Epithelial cell of esophagus (primary cell): Measurements from ENCODE around the gene ZNF358.

ENCODE experiments used
- DNase-seq: peaks from one replicate; pipeline ENCODE4 v3.0.0; 2010; ENCODE audit warnings: low read depth
- H3K4me3 ChIP-seq: 2 replicates; pipeline ENCODE4 v1.5.1; 2011; ENCODE audit warnings: mild to moderate bottlenecking, low read length, control low read depth
- TF ChIP-seq, protein P1 (sequence below): IDR thresholded peaks from 2 replicates; pipeline ENCODE4 v1.5.1; 2011; ENCODE audit warnings: low read depth, mild to moderate bottlenecking, low read length, control low read depth, inconsistent platforms; ENCODE audit not compliant: insufficient read depth; ENCODE audit errors: missing control alignments

ZNF358 gene

DNA sequence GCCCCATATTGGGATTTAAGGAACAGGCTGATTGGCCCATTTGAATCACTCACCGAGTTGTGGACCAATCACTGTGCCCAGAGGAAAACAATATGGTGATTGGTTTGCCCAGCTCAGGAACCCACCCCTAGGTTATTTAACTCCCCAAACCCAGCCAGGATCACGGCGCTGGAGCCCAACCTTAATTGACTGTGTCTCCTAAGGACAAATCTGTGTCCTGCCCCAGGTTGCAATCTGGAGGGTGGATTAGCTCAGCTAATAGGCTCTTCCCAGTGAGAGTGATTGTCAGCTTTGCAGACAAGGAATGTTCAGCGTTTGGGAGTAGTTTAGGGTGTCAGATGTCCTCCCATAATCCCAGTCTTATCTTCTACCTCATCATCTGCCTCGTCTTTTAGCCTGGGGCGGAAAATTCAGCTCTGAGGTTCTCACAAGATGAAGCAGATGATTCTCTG, 3.5 kb upstream of the ZNF358 start:
- TF ChIP-seq, protein P1, sequence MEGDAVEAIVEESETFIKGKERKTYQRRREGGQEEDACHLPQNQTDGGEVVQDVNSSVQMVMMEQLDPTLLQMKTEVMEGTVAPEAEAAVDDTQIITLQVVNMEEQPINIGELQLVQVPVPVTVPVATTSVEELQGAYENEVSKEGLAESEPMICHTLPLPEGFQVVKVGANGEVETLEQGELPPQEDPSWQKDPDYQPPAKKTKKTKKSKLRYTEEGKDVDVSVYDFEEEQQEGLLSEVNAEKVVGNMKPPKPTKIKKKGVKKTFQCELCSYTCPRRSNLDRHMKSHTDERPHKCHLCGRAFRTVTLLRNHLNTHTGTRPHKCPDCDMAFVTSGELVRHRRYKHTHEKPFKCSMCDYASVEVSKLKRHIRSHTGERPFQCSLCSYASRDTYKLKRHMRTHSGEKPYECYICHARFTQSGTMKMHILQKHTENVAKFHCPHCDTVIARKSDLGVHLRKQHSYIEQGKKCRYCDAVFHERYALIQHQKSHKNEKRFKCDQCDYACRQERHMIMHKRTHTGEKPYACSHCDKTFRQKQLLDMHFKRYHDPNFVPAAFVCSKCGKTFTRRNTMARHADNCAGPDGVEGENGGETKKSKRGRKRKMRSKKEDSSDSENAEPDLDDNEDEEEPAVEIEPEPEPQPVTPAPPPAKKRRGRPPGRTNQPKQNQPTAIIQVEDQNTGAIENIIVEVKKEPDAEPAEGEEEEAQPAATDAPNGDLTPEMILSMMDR, result no peak
- peak; percentile 36 for DNase-seq
- no peak overlapping the region for H3K4me3 ChIP-seq

DNA sequence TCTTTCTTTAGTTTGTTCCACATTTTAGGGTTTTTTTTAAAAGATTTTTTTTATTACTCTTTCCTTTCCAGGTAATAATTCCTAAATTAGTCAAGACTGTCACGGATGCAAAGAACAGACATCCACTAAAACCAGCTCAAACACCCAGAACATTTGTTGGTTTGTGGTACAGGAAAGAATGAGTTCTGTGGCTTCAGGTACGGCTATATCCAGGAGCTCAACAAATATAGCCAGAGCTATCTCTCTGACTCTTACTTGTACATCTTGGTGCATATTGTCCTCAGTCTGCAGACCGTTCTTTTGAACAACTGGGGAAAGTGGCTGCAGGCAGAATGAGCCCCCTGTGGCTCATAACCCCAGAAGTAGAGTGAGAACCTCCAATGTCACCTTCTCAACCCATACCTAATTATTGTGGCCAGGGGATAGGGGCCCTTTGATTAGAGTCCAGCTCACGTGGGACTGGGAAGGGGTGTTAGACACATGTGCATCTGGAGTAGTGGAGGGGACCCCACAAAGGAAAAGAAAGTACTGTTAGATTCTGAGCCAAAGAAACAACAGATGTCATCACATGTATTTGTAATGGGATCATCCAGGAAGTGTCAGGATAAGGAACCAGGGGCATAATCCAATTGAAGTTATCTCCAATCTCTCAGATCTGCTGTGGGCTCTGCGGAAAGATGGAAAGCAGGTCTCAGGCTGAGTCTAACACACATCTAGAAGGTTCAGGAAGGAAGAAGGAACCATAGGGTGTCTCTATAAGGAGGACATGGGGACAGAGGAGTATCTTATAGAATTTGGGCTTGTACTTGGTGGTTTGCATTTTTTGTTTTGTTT, 1.9 kb upstream of the ZNF358 start:
- TF ChIP-seq, protein P1, result no peak
- H3K4me3 ChIP-seq, result no peak overlapping the region
- DNase-seq, result no peak

DNA sequence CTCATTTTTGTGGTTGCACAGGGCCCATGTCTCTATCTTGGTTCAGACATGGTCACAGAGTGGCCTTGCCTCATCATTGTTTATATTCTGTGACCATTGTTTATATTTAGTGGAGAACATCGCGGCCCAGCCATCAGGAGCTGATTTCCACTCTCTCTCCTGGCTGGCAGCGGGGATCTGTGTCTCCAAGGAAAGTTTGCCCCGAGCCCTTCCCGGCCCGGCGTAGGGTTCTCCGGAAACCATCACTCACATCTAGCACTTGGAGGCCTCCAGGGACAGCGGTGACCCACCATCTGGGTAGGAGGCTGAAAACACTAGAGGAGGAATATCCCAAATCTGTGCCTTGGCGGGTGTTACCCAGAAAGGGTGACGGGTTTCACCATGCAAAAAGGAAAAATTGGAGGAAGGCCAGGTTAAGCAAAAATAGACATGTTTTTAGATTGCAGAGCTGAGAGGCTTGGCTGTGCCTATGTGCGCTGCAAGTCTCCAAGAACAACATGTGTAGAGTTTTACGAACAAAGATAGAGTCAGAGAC, 726 bp upstream of the ZNF358 start:
- no peak for DNase-seq
- peak overlapping the region; percentile 39 for H3K4me3 ChIP-seq
- TF ChIP-seq, protein P1, result no peak

DNA sequence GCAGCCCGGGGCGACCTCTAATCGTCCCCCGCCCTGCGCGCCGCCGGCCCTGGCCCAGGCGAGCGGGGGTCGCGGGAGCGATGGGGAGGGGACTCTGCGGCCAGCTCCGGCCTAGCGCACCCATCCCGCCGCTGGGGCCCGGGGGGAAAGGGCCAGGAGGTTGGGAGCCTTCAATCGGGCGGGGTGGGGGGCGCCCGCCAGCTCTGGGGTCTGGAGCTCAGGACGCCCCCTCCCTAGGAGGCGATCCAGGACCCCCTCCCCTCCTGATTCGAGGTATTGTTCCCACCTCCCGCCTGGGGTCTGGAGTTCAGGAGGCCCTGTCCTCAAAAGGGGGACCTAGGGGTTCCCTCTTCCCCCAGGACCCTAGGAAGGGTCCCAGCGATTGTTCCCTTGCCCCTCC, 430 bp downstream of the ZNF358 start:
- TF ChIP-seq, protein P1, result no peak

DNA sequence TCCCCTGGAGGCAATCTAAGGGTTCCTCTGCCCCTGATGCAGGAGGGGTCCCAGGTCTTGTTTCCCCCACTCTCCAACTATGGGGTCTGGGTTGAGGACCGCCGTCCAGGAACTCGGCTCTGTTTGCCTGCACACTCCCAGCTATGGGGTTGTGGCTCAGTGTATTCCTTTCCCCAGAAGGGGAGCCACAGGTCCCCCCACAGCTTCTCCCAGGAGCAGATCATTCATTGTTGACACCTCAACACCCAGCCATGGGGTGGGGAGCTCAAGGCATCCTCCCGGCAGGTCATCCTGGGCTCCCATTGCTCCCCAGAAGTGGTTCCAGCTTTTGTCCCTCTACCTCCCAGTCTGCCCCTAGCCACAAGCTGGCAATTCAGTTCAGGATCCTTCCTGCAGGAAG, 975 bp downstream of the ZNF358 start:
- TF ChIP-seq, protein P1, result no peak
- H3K4me3 ChIP-seq, result peak overlapping the region; percentile 64
- no peak for DNase-seq

More for the DNA sequence above, 430 bp downstream of the ZNF358 start:
- no peak for DNase-seq
- H3K4me3 ChIP-seq, result peak overlapping the region; percentile 64

GRCh38 chr19:7519361-7520130, 3.6 kb downstream of the ZNF358 start:
- no peak for DNase-seq
- TF ChIP-seq, protein P1, result no peak
- H3K4me3 ChIP-seq, result no peak overlapping the region
